Calu3 (cell line): Measurements from ENCODE around the gene GRIK4. TPM values are rescaled to one million over a fixed set of nuclear protein-coding genes. Genes with fewer than 3 reads are reported as not detected.

Experiments used
- BruUV-seq: library from RNA; stranded (reverse); fragments of 400-500 nt; replicated peaks from 2 replicates; lab custom pipeline; 2021; lab: Mats Ljungman, UMichigan
- CTCF ChIA-PET: fragments of 300-600 bp; sonication (Branson Sonifier 250); formaldehyde crosslinking; loops from one replicate; lab custom pipeline; 2022; ENCODE audit warnings: antibody characterized with exemption; lab: Charles Lee
- DNase-seq: peaks from one replicate; pipeline ENCODE4 v3.0.0; 2022
- H3K27ac Mint-ChIP-seq: one replicate; pipeline ENCODE4 v1.8.0; 2022; ENCODE audit warnings: mixed read lengths; ENCODE audit not compliant: unreplicated experiment
- H3K27me3 Mint-ChIP-seq: one replicate; pipeline ENCODE4 v1.8.0; 2022; ENCODE audit warnings: mixed read lengths; ENCODE audit not compliant: unreplicated experiment
- H3K36me3 Mint-ChIP-seq: one replicate; pipeline ENCODE4 v1.8.0; 2022; ENCODE audit warnings: mild to moderate bottlenecking, moderate library complexity, mixed read lengths; ENCODE audit not compliant: insufficient read depth, unreplicated experiment
- H3K4me1 Mint-ChIP-seq: one replicate; pipeline ENCODE4 v1.8.0; 2022; ENCODE audit warnings: mild to moderate bottlenecking, low read depth, mixed read lengths; ENCODE audit not compliant: unreplicated experiment
- H3K4me3 Mint-ChIP-seq: one replicate; pipeline ENCODE4 v1.8.0; 2022; ENCODE audit warnings: mild to moderate bottlenecking, low read depth, moderate library complexity, mixed read lengths; ENCODE audit not compliant: unreplicated experiment
- H3K9me3 Mint-ChIP-seq: one replicate; pipeline ENCODE4 v1.8.0; 2022; ENCODE audit warnings: low read depth, mixed read lengths; ENCODE audit not compliant: unreplicated experiment
- CTCF ChIP-seq: fragments of 200-600 bp; IDR thresholded peaks from one replicate; pipeline ENCODE4 v1.8.0; 2022; ENCODE audit warnings: antibody characterized with exemption; ENCODE audit not compliant: unreplicated experiment
- intact Hi-C: fragments of 100-400 bp; cut with micrococcal nuclease; formaldehyde crosslinking; loops from one replicate; pipeline ENCODE4 v1.10.0; 2022; ENCODE audit not compliant: unreplicated experiment
- total RNA-seq: library from RNA; stranded (reverse); gene quantifications from 2 replicates; pipeline ENCODE4 v1.2.3, GENCODE V29; 2022

Gene GRIK4
- total RNA-seq, 1 experiment from 2014 or later: not detected

- no peaks in the 10 kb centered on the region for H3K9me3 Mint-ChIP-seq
- BruUV-seq: no TSS peak
- CTCF ChIA-PET: no interaction called here
- H3K27ac Mint-ChIP-seq: no peak overlapping the region
- H3K4me1 Mint-ChIP-seq: no peaks in the 10 kb centered on the region
- intact Hi-C loops: no loop called here
- H3K27me3 Mint-ChIP-seq: peaks cover 78% of the 10 kb centered on the region
- no peaks in the 10 kb centered on the region for H3K36me3 Mint-ChIP-seq
- TF ChIP-seq CTCF: no peak
- no peak for DNase-seq
- H3K4me3 Mint-ChIP-seq: no peak overlapping the region
Measured at GRCh38 chr11:120749395-120749794, 237.8 kb downstream of the GRIK4 start.

GRCh38 chr11:120750647-120751549 lies 239.3 kb downstream of the GRIK4 start:
- TF ChIP-seq CTCF: no peak
- Mint-ChIP-seq H3K4me3 (no peak overlapping the region), H3K9me3 (no peaks in the 10 kb centered on the region), H3K27ac (no peak overlapping the region), H3K27me3 (peaks cover 72% of the 10 kb centered on the region), H3K4me1 (no peaks in the 10 kb centered on the region), H3K36me3 (no peaks in the 10 kb centered on the region)
- CTCF ChIA-PET: no interaction called here
- BruUV-seq: no TSS peak
- intact Hi-C loops: no loop called here
- DNase-seq: no peak

- no peaks in the 10 kb centered on the region for H3K9me3 Mint-ChIP-seq
- no peak overlapping the region for H3K4me3 Mint-ChIP-seq
- no peak for DNase-seq
- H3K27me3 Mint-ChIP-seq: peaks cover 65% of the 10 kb centered on the region
- H3K4me1 Mint-ChIP-seq: no peaks in the 10 kb centered on the region
- no TSS peak for BruUV-seq
- no peaks in the 10 kb centered on the region for H3K36me3 Mint-ChIP-seq
- no peak for TF ChIP-seq CTCF
- intact Hi-C loops: no loop called here
- CTCF ChIA-PET: no interaction called here
- H3K27ac Mint-ChIP-seq: no peak overlapping the region
Measured at GRCh38 chr11:120751550-120751949, 240.0 kb downstream of the GRIK4 start.

GRCh38 chr11:120752668-120753067 lies 241.1 kb downstream of the GRIK4 start:
- no peak for DNase-seq
- H3K27me3 Mint-ChIP-seq: peaks cover 54% of the 10 kb centered on the region
- no peak overlapping the region for H3K27ac Mint-ChIP-seq
- H3K4me3 Mint-ChIP-seq: no peak overlapping the region
- BruUV-seq: no TSS peak
- no peak for TF ChIP-seq CTCF
- no peaks in the 10 kb centered on the region for H3K4me1 Mint-ChIP-seq
- H3K9me3 Mint-ChIP-seq: no peaks in the 10 kb centered on the region
- CTCF ChIA-PET: no interaction called here
- no peaks in the 10 kb centered on the region for H3K36me3 Mint-ChIP-seq
- intact Hi-C loops: no loop called here
